ENCODE results near the gene PGM2L1.
A peak's percentile ranks its signal among the peaks of the same experiment; 100 is the strongest.
"Not testable (repeated sequence)": the region's sequence is repeated elsewhere in the genome, so short reads cannot be mapped to it uniquely, and the experiment has no call there.

The PGM2L1 gene

GRCh38 chr11:74397501-74398243, 561 bp downstream of the PGM2L1 start:
- DNase-seq, result peak; percentile 54

- no peak for DNase-seq
These were observed 6.0 kb downstream of the PGM2L1 start for GRCh38 chr11:74392256-74392655.

GRCh38 chr11:74391193-74391592, 7.0 kb downstream of the PGM2L1 start:
- DNase-seq, result no peak

GRCh38 chr11:74390697-74391096, 7.5 kb downstream of the PGM2L1 start:
- DNase-seq, result no peak

GRCh38 chr11:74388678-74389327, 9.4 kb downstream of the PGM2L1 start:
- peak; percentile 49 for DNase-seq

- DNase-seq, result no peak
These were observed 13.6 kb downstream of the PGM2L1 start for GRCh38 chr11:74384641-74385040.

- no peak for DNase-seq
These were observed 17.3 kb downstream of the PGM2L1 start for GRCh38 chr11:74380746-74381439.

- DNase-seq, result no peak
These were observed 20.5 kb downstream of the PGM2L1 start for GRCh38 chr11:74377689-74378088.

GRCh38 chr11:74373382-74373781, 24.9 kb downstream of the PGM2L1 start:
- no peak for DNase-seq

GRCh38 chr11:74371269-74372052, 26.8 kb downstream of the PGM2L1 start:
- DNase-seq, result no peak

- no peak for DNase-seq
These were observed 28.1 kb downstream of the PGM2L1 start for GRCh38 chr11:74370123-74370522.

- DNase-seq, result no peak
These were observed 30.4 kb downstream of the PGM2L1 start for GRCh38 chr11:74367881-74368280.

GRCh38 chr11:74366576-74366975, 31.7 kb downstream of the PGM2L1 start:
- DNase-seq, result no peak

- DNase-seq, result not testable (repeated sequence)
These were observed 32.4 kb downstream of the PGM2L1 start for GRCh38 chr11:74365805-74366204.

GRCh38 chr11:74357449-74357848, 40.8 kb downstream of the PGM2L1 start:
- DNase-seq, result no peak

GRCh38 chr11:74355626-74356025, 42.6 kb downstream of the PGM2L1 start:
- DNase-seq, result no peak

- DNase-seq, result no peak
These were observed 44.2 kb downstream of the PGM2L1 start for GRCh38 chr11:74354036-74354435.

GRCh38 chr11:74347381-74347780, 50.9 kb downstream of the PGM2L1 start:
- DNase-seq, result no peak

GRCh38 chr11:74345420-74345819, 52.8 kb downstream of the PGM2L1 start:
- DNase-seq, result no peak

GRCh38 chr11:74341921-74342320, 56.3 kb downstream of the PGM2L1 start:
- DNase-seq, result no peak

- no peak for DNase-seq
These were observed 58.6 kb downstream of the PGM2L1 start for GRCh38 chr11:74339619-74340018.

- no peak for DNase-seq
These were observed 59.3 kb downstream of the PGM2L1 start for GRCh38 chr11:74338963-74339362.

- DNase-seq, result no peak
These were observed 65.0 kb downstream of the PGM2L1 start for GRCh38 chr11:74333193-74333592.

All from activated CD4-positive, CD25-positive, alpha-beta regulatory T cell treated with anti-CD3 and anti-CD28 coated beads, Interleukin-2, amount 50 U/mL, for 72 hours (primary cell).